Fibroblast of skin of right quadriceps (primary cell): ENCODE results near the gene CACYBP.
A peak's percentile ranks its signal among the peaks of the same experiment; 100 is the strongest.
"Not testable (repeated sequence)": the region's sequence is repeated elsewhere in the genome, so short reads cannot be mapped to it uniquely, and the experiment has no call there.

Experiments
- DNase-seq: peaks from one replicate; pipeline ENCODE4 v3.0.0-alpha.2; 2013

Gene CACYBP

DNA sequence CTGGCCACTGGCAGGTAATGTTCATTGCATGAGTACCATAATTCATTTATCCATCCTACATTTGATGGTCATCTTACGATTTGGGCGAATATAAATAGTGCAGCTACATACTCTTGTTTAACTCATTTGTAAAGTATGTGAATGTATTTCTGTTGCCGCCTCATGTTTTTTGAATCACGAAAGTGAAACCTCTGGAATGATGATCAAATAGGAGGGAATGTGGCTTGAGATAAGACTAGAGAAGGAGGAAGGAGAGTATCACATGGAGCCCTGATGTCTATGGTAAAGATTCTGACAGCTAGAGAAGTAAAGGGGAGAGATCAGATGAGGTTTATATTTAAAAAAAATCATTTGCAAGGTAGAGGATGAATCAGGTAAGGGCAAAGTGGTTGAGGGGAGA lies 15.5 kb downstream of the CACYBP start:
- peak; percentile 74 for DNase-seq

- DNase-seq: no peak
These were observed 19.8 kb downstream of the CACYBP start for GRCh38 chr1:175019524-175019923.

GRCh38 chr1:175023043-175023921 lies 23.5 kb downstream of the CACYBP start, which contains the start of gene MRPS14:
TSS of gene MRPS14 (minus strand) at chr1:175023425. CDS start at chr1:175023408, 17 bp downstream.
- DNase-seq: peak; percentile 98

DNA sequence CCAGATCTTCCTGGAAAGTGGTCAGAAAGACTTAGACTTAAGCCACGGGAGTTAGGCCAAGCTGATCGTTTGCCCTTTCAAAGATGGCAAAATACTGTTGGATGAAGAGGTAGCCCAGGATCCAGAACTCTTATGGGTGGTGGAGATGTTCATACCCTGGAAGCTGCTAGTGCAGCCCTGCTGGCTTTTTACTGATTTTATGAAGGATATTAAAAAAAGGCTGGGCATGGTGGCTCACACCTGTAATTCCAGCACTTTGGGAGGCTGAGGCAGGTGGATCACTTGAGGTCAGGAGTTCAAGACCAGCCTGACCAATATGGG lies 24.1 kb downstream of the CACYBP start:
- DNase-seq: not testable (repeated sequence)

GRCh38 chr1:175024773-175025172 lies 25.0 kb downstream of the CACYBP start:
- no peak for DNase-seq

- no peak for DNase-seq
These were observed 34.2 kb downstream of the CACYBP start for GRCh38 chr1:175033953-175034352.

DNA sequence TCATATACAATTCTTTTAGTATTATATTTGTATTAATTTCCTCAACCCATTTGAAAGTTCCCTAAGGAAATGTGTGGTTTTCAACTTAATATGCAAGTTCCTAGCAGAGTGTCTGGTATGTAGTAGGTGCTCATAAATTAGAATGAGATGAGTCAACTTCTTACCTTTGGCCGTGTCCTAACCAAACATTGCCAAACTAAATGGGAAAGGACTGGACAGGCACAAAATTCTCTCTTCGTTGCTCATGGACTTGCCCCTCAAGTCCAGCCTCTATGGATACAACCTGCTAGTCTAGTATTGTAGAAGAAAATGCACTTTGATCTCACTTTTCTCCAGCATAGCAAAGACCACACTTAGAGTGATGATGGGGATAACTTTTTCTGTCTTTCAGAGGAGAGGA lies 35.0 kb downstream of the CACYBP start:
- DNase-seq: no peak

DNA sequence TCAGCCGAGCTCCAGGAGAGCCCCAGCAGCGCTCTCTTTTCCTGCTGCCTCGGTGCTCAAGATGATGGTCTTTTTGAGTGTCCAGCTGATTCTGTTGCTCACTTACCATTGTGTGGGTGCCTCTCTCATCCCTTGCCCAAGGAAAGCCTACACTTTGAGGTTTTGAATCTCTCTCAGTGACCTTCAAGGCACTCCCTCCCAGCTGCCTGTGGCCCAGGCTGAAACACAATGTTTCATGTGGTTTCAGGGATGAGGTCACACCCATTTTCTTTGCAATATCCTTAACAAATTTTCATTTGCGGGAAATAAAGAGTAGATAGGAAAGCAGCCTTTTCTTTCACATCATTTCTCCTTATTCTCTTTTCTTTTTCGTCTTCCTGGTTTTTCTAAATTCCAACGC lies 36.1 kb downstream of the CACYBP start:
- DNase-seq: no peak

DNA sequence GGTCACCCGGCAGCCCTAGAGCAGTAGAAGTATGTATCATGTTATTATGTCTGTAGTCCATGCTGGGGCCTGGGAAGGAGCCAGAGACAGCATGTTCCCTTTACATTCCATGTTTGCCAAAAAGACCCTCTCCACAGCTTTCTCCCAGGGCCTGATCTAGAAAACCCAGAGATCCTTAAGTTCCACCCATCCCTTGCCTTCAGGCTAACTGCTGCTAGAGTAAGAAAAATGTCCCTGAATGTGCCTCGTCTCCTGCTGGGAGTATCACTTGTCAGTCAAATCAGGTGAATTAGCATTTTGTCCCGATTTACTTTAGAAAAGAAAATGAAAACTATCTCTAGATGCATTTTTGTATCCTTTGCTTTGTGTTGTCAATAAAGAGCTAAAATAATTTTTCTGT lies 36.7 kb downstream of the CACYBP start:
- DNase-seq: no peak

- DNase-seq: no peak
These were observed 37.7 kb downstream of the CACYBP start for GRCh38 chr1:175037416-175037815.

GRCh38 chr1:175040324-175040879 lies 40.7 kb downstream of the CACYBP start:
- DNase-seq: no peak

DNA sequence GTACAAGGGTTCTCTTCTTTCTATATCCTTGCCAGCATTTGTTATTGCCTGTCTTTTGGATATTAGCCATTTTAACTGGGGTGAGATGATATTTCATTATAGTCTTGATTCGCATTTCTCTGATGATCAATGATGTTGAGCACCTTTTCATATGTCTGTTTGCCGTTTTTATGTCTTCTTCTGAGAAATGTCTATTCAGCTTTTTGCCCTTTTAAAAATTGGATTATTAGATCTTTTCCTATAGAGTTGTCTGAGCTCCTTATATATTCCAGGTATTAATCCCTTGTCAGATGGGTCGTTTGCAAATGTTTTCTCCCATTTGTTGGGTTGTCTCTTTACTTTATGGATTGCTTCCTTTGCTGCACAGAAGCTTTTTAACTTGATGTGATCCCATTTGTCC lies 42.9 kb downstream of the CACYBP start:
- DNase-seq: no peak

GRCh38 chr1:175043824-175044223 lies 44.1 kb downstream of the CACYBP start:
- DNase-seq: no peak

DNA sequence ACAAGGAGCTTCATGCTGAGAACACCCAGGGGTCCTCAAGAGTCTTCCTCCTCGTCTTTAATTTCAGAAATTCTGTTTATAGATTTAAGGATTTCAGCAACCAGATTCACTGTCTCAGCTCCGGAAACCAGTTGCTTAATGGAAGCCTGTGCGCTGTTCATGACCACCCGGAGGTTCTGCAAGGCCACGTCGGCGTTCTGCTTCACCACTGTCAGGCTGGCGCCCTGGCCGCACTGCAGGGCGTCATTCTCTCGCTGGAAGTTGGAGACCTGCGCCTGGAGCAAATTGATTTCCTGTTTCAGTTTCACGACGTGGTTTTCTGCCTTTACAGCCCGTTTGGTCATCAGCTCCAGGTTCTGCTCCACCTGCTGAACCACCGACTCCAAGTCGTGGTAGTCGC lies 44.8 kb downstream of the CACYBP start:
- not testable (repeated sequence) for DNase-seq

DNA sequence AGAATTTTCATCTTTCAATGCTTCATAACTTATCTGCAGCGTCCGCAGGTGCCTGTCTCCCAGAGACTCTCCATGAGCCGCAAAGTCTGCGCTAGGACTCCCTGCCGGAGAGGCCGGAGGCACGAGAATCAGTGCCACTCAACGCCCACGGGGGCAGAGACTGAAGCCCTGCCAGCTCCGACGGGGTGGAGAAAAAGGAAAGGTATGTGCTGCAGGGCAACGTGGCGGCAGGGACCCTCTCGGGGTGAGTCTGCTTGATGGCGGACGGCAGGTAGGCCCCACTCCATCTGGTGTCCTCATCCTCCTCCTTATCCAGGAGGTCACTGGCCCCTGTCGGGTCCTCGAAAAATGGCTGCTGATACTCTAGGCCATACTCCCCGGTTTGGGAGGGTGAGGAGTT lies 45.4 kb downstream of the CACYBP start:
- no peak for DNase-seq

- DNase-seq: no peak
These were observed 45.8 kb downstream of the CACYBP start for GRCh38 chr1:175045519-175045918.

DNA sequence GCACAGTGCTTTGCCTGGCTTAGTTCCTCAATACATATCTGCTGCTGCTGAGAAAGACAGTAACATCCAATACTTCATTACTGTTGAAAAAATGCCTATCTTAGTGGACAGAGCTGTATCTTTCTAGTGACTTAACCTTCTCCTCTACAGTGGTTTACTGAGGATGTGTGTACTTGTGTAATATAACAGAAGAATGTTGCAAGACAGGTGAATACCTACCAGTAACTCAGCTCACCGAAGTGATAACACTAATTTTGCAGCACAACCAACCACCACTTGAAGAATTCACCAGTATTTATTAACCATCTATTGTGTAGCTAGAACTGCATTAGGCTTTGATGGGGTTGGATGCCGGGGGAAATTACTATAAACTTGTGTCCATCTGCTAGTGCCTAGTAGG lies 51.2 kb downstream of the CACYBP start:
- no peak for DNase-seq

DNA sequence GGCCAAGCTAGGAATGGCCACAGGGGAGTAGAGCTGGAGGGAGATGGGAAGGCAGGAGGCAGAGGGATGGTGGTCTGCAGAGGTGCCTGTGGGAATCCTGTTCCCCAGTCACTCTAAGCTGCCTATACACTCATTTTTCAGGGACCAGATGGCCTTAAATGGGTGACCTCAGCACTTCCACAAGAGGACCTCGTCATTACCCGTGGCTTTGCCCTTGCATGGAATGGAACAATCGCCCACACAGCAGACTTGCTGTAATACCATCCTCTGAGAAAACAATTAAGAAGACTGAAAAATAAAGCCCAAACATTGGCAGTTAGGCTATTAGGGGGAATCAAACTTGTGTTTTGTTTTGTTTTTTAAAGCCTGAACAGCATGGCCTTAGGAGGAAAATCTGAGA lies 55.0 kb downstream of the CACYBP start:
- no peak for DNase-seq
